ENCODE data around the gene YBX3.
"Not testable (repeated sequence)": the region's sequence is repeated elsewhere in the genome, so short reads cannot be mapped to it uniquely, and the experiment has no call there.

YBX3 gene

GRCh38 chr12:10722905-10723746 is at the start of gene YBX3:
TSS of gene YBX3 (minus strand) at chr12:10723323. CDS start at chr12:10723111, 212 bp downstream.
- DNase-seq = peak; percentile 33

GRCh38 chr12:10771132-10771733 is 48.1 kb upstream of the YBX3 start:
- DNase-seq = no peak

GRCh38 chr12:10759657-10760056 is 36.5 kb upstream of the YBX3 start:
- DNase-seq = no peak

GRCh38 chr12:10756194-10756593 is 33.1 kb upstream of the YBX3 start:
- no peak for DNase-seq

- DNase-seq = no peak
Observed at GRCh38 chr12:10753059-10753458, 29.9 kb upstream of the YBX3 start.

- no peak for DNase-seq
Observed at GRCh38 chr12:10750385-10750727, 27.2 kb upstream of the YBX3 start.

GRCh38 chr12:10749700-10750384 is 26.7 kb upstream of the YBX3 start:
- DNase-seq = peak; percentile 71

- no peak for DNase-seq
Observed at GRCh38 chr12:10747730-10748129, 24.6 kb upstream of the YBX3 start.

- DNase-seq = not testable (repeated sequence)
Observed at GRCh38 chr12:10743420-10743819, 20.3 kb upstream of the YBX3 start.

- DNase-seq = no peak
Observed at GRCh38 chr12:10741845-10742244, 18.7 kb upstream of the YBX3 start.

GRCh38 chr12:10740182-10740581 is 17.1 kb upstream of the YBX3 start:
- DNase-seq = no peak

GRCh38 chr12:10739157-10740118 is 16.3 kb upstream of the YBX3 start:
- DNase-seq = no peak

- DNase-seq = no peak
Observed at GRCh38 chr12:10737249-10737648, 14.1 kb upstream of the YBX3 start.

GRCh38 chr12:10736463-10736862 is 13.3 kb upstream of the YBX3 start:
- DNase-seq = no peak

GRCh38 chr12:10735428-10735827 is 12.3 kb upstream of the YBX3 start:
- no peak for DNase-seq

GRCh38 chr12:10732549-10732948 is 9.4 kb upstream of the YBX3 start:
- no peak for DNase-seq

GRCh38 chr12:10732066-10732465 is 8.9 kb upstream of the YBX3 start:
- DNase-seq = no peak

- DNase-seq = no peak
Observed at GRCh38 chr12:10730559-10730958, 7.4 kb upstream of the YBX3 start.

GRCh38 chr12:10728091-10728490 is 5.0 kb upstream of the YBX3 start:
- no peak for DNase-seq

- DNase-seq = no peak
Observed at GRCh38 chr12:10726945-10727344, 3.8 kb upstream of the YBX3 start.

GRCh38 chr12:10725003-10725402 is 1.9 kb upstream of the YBX3 start:
- DNase-seq = no peak

GRCh38 chr12:10722502-10722904 is 620 bp downstream of the YBX3 start:
- DNase-seq = peak; percentile 19
